BLaER1 (cell line): ENCODE measurements around the gene IP6K1.

Experiments used
- H3K27ac ChIP-seq: shearing (Covaris generic); formaldehyde crosslinking; 2 replicates; pipeline ENCODE4 v1.8.1; 2022
- H3K27me3 ChIP-seq: shearing (Covaris generic); formaldehyde crosslinking; 2 replicates; pipeline ENCODE4 v1.8.1; 2022
- H3K36me3 ChIP-seq: shearing (Covaris generic); formaldehyde crosslinking; 2 replicates; pipeline ENCODE4 v1.8.1; 2022
- H3K4me1 ChIP-seq: shearing (Covaris generic); formaldehyde crosslinking; 2 replicates; pipeline ENCODE4 v1.8.1; 2022
- H3K4me2 ChIP-seq: shearing (Covaris generic); formaldehyde crosslinking; 2 replicates; pipeline ENCODE4 v1.8.1; 2022
- H3K4me3 ChIP-seq: shearing (Covaris generic); formaldehyde crosslinking; 2 replicates; pipeline ENCODE4 v1.8.1; 2022
- H3K9ac ChIP-seq: shearing (Covaris generic); formaldehyde crosslinking; 2 replicates; pipeline ENCODE4 v1.8.1; 2022
- H3K9me3 ChIP-seq: shearing (Covaris generic); formaldehyde crosslinking; 2 replicates; pipeline ENCODE4 v1.8.1; 2022
- H4K20me1 ChIP-seq: shearing (Covaris generic); formaldehyde crosslinking; 2 replicates; pipeline ENCODE4 v1.8.1; 2022
- Cebpa-rat ChIP-seq: shearing (Covaris generic); IDR thresholded peaks from 2 replicates; pipeline ENCODE4 v1.8.1; 2022

The IP6K1 gene

GRCh38 chr3:49683162-49683561, 103.2 kb downstream of the IP6K1 start:
- Histone ChIP-seq H3K36me3 (peaks cover 73% of the 10 kb centered on the region), H4K20me1 (peaks cover 27% of the 10 kb centered on the region; the same call in 1 of the 2 replicates), H3K27ac (no peak overlapping the region)

GRCh38 chr3:49681543-49681942, 104.8 kb downstream of the IP6K1 start:
- H3K4me2 ChIP-seq, result no peak overlapping the region
- peaks cover 4% of the 10 kb centered on the region; the same call in 1 of the 2 replicates for H3K9me3 ChIP-seq
- TF ChIP-seq Cebpa-rat, result no peak
- H4K20me1 ChIP-seq, result peaks cover 38% of the 10 kb centered on the region
- 0 out of 2 replicates have a peak, but pooled peaks cover 2% of the 10 kb centered on the region for H3K4me1 ChIP-seq
- no peak overlapping the region for H3K4me3 ChIP-seq
- H3K27me3 ChIP-seq, result no peaks in the 10 kb centered on the region
- peaks cover 89% of the 10 kb centered on the region for H3K36me3 ChIP-seq
- no peak overlapping the region for H3K27ac ChIP-seq
- no peak overlapping the region for H3K9ac ChIP-seq

More at GRCh38 chr3:49683162-49683561, 103.2 kb downstream of the IP6K1 start:
- Histone ChIP-seq H3K4me2 (no peak overlapping the region), H3K4me3 (no peak overlapping the region), H3K27me3 (no peaks in the 10 kb centered on the region), H3K9ac (no peak overlapping the region), H3K4me1 (no peaks in the 10 kb centered on the region), H3K9me3 (peaks cover 5% of the 10 kb centered on the region; the same call in 1 of the 2 replicates)
- TF ChIP-seq Cebpa-rat, result no peak

- Histone ChIP-seq H3K27me3 (no peaks in the 10 kb centered on the region), H3K36me3 (peaks cover 93% of the 10 kb centered on the region), H3K4me1 (peaks cover 5% of the 10 kb centered on the region; the same call in 1 of the 2 replicates), H3K27ac (no peak overlapping the region), H3K4me2 (no peak overlapping the region), H3K9ac (no peak overlapping the region), H3K4me3 (no peak overlapping the region), H3K9me3 (0 out of 2 replicates have a peak, but pooled peaks cover under 1% of the 10 kb centered on the region), H4K20me1 (peaks cover 42% of the 10 kb centered on the region)
- no peak for TF ChIP-seq Cebpa-rat
These were observed 105.2 kb downstream of the IP6K1 start for GRCh38 chr3:49681232-49681522.

- H3K4me1 ChIP-seq, result peaks cover 11% of the 10 kb centered on the region
- H4K20me1 ChIP-seq, result peaks cover 47% of the 10 kb centered on the region
- no peak for TF ChIP-seq Cebpa-rat
- H3K27ac ChIP-seq, result no peak overlapping the region
- no peaks in the 10 kb centered on the region for H3K27me3 ChIP-seq
- peaks cover 98% of the 10 kb centered on the region for H3K36me3 ChIP-seq
- no peak overlapping the region for H3K4me3 ChIP-seq
- no peak overlapping the region for H3K9ac ChIP-seq
- no peak overlapping the region for H3K4me2 ChIP-seq
- no peaks in the 10 kb centered on the region for H3K9me3 ChIP-seq
These were observed 105.7 kb downstream of the IP6K1 start for GRCh38 chr3:49680493-49681231.

- H3K27me3 ChIP-seq, result no peaks in the 10 kb centered on the region
- peaks cover 56% of the 10 kb centered on the region for H3K36me3 ChIP-seq
- peak overlapping the region; percentile 99 for H3K4me2 ChIP-seq
- H3K27ac ChIP-seq, result 0 out of 2 replicates have a peak overlapping the region, but pooled peaks have one; percentile 95
- 0 out of 2 replicates have a peak overlapping the region, but pooled peaks have one; percentile 94 for H3K4me3 ChIP-seq
- H4K20me1 ChIP-seq, result peaks cover 61% of the 10 kb centered on the region
- no peak for TF ChIP-seq Cebpa-rat
- no peaks in the 10 kb centered on the region for H3K9me3 ChIP-seq
- peak overlapping the region; percentile 89 for H3K9ac ChIP-seq
- peaks cover 46% of the 10 kb centered on the region for H3K4me1 ChIP-seq
These were observed 110.4 kb downstream of the IP6K1 start for GRCh38 chr3:49675912-49676311.

GRCh38 chr3:49674497-49674983, 111.8 kb downstream of the IP6K1 start:
- Histone ChIP-seq H3K4me3 (peak overlapping the region; percentile 94), H3K27me3 (no peaks in the 10 kb centered on the region), H3K4me1 (peaks cover 50% of the 10 kb centered on the region), H3K9me3 (no peaks in the 10 kb centered on the region), H3K9ac (peak overlapping the region; percentile 89), H3K36me3 (peaks cover 42% of the 10 kb centered on the region), H3K4me2 (peak overlapping the region; percentile 99), H4K20me1 (peaks cover 53% of the 10 kb centered on the region; the same call in 1 of the 2 replicates), H3K27ac (peak overlapping the region; percentile 95)
- TF ChIP-seq Cebpa-rat, result no peak
